ENCODE results near the gene ZNF320.
"Not testable (repeated sequence)": the region's sequence is repeated elsewhere in the genome, so short reads cannot be mapped to it uniquely, and the experiment has no call there.

ZNF320 gene
- 22.5 to 27.4 reads per million in 2 experiments for total RNA-seq

DNA sequence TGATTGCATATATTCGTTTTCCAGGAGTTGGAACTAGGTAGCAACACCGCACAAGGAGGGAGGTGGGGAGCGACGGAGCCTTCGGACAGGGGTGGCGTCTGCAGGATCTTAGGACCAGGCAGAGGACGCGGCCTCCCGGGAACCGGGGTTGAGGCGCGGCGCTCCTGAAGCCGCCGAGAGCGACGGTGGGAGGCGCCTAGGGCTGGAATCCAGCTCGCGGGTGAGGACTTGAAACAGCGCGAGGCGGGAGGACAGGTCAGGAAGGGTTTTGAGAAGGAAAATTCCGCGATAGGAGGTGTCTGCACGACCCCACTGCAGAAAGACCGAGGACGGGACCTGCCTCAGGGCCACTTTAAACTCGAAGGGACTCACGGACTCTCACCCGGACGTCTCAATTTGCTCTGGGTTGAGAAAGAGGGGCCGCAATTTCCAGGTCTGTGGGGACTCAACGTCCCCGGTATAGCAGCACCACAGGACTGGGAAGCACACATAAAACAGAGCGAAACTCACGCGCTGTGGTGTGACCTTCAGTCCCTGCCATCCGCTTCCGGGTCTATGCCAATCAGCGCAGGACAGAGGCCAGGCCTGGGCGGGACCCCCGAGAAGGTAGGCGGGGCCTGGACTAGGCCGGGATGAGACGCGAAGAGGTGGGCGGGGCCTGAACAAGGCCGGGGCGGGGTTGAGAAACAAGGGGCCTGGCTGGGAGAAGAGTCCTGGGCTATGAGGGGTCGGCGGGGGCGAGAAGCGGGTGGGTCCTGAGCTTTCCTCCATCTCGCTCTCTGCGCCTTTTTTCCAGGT lies at the start of gene ZNF320:
TSS of gene ZNF320 (minus strand) at position 498 of the 798 bp plus-strand sequence. CDS start 7,380 bp downstream, outside the sequence.
- peak; percentile 88 for DNase-seq (ENCODE audit: low read depth)

DNA sequence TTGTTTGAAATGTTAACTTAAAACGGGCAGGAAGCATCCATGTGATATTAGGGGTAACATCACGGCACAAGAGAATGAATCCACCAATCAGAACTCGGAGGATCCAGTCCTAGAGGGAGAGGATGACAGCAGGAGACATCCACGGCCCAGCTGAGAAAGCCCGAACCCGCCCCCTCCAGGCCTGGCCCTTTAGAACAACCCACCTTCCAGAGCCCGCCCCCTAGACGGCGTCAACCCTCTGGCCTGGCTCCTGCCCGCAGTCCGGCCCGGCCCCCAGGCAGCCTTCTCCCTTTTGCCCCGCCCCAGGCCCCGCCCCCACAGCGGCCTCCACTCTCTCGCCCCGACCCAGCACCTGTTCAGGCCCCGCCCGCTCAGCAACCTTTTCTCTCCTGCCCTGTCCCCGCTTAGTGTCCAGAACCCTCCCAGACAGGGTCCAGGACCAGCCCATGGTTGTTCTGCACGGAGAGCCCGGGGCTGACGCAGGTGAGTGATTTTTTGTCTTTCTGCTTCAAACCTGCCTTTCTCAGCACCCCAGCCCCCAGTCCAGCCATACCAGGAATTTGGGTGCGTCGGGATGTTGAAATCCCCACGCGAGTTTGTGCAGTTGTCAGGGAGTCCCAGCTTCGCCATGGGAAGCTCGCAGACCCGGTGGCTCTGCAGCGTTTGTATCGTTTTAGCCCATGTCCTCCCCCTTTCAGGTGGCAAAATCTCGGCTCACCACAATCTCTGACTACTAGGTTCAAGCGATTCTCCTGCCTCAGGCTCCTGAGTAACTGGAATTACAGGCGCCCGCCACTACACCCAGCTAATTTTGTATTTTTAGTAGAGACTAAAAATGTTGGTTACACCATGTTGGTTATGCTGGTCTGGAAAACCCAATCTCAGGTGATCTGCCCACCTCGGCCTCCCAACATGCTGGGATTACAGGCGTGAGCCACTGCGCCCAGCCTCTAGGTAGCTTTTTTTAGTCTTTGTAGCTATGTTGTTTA lies 49.2 kb upstream of the ZNF320 start:
- no peak for DNase-seq (ENCODE audit: low read depth)

DNA sequence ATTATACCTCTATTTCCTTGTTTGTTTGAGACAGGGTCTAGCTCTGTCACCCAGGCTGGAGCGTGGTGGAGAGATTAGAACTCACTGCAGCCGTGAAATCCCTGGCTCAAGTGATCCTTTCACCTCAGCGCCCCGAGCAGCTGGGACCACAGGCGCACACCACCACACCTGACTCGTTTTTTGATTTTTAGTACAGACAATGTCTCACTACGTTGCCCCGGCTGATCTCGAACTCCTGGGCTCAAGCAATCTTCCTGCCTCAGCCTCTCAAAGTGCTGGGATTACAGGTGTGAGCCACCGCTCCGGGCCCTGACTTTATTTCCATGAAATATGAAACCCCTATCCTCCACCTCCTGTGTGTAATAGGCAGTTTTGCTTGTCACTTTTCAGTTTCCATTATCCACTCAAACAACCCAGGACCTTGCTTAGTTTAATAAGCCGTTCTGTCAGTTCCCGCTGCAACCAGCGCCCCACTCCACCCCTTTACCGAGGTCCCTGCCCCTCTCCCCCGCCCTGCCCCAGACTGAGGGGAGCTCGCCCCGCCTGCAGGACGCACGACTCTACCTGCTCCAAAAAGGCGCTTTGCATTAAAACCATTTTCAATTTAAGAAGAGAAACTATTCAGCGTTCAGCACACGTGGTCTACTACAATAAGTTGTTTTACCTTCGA lies 48.4 kb upstream of the ZNF320 start:
- no peak for DNase-seq (ENCODE audit: low read depth)

DNA sequence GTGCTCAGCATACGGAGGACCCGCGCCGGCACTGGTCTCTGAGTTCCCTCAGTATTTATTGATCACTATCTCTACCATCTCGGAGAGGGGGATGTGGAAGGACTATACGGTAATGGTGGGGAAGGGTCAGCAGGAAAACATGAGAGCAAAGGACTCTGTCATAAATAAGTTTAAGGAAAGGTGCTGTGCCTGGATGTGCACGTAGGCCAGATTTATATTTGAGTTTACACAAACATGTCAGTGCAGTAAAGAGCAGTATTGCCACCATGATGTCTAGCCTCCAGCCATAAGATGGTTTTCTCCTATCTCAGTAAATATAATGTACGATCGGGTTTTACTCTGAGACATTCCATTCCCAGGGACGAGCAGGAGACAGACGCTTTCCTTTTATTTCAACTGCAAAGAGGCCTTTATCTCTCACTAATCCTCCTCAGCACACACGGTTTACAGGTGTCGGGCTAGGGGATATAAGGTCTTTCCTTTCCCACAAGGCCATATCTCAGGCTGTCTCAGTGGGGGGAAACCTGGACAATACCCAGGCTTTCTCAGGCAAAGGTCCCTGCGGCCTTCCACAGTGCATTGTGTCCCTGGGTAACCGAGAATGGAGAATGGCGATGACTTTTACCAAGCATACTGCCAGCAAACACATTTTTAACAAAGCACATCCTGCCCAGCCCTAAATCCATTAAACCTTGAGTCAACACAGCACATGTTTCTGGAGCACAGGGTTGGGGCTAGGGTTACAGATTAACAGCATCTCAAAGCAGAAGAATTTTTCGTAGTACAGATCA lies 47.5 kb upstream of the ZNF320 start:
- DNase-seq (ENCODE audit: low read depth): not testable (repeated sequence)

DNA sequence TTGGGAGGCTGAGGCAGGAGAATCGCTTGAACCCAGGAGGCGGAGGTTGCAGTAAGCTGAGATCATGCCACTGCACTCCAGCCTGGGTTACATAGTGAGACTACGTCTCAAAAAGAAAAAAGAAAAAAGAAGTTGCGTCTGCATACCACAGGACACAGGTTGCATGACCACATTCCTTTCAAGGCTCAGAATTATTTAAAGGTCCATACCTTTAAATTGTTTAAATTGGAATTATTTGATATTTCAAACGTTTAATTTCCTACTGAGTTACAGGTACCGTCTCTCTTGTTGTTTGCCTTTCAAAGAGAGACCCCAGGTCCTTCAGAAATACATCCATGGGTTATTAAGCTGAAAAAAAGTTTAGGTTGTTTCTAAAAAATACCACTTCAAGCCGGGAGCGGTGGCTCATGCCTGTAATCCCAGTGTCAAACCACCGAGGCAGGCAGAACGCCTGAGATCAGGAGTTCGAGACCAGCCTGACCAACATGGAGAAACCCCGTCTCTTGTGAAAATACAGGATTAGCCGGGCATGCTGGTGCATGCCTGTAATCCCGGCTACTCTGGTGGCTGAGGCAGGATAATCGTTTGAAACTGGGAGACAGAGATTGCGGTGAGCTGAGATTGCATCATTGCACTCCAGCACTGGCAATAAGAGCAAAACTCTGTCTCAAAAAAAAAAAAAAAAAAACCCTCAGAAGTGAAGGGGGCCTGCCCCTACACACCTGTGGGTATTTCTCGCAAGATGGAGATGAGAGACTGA lies 46.6 kb upstream of the ZNF320 start:
- no peak for DNase-seq (ENCODE audit: low read depth)

DNA sequence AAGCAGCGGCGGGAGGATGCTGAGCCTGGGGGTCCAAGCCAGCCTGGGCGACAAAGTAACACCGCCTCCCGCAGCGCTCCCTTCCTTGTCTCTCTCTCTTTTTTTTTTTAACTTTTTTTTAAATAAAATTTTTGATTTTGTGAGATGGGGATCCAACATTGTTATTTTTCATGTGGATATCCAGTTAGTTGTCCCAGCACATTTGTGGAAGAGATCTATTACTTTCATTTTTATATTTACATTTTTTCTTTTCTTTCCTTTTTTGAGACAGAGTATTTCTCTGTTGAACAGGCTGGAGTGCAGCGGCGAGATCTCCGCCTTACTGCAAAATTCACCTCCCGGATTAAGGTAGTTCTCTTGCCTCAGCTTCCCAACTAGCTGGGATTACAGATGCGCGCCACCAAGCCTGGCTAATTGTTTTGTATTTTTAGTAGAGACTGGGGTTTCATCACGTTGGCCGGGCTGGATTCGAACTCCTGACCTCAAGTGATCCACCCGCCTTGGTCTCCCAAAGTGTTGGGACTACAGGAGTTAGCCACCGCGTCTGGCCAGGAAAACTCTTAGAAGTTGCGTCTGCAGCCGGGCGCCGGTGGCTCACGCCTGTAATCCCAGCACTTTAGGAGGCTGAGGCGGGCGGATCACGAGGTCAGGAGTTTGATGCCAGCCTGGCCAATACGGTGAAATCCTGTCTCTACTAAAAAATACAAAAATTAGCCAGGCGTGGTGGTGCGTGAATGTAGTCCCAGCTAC lies 45.9 kb upstream of the ZNF320 start:
- DNase-seq (ENCODE audit: low read depth): no peak

DNA sequence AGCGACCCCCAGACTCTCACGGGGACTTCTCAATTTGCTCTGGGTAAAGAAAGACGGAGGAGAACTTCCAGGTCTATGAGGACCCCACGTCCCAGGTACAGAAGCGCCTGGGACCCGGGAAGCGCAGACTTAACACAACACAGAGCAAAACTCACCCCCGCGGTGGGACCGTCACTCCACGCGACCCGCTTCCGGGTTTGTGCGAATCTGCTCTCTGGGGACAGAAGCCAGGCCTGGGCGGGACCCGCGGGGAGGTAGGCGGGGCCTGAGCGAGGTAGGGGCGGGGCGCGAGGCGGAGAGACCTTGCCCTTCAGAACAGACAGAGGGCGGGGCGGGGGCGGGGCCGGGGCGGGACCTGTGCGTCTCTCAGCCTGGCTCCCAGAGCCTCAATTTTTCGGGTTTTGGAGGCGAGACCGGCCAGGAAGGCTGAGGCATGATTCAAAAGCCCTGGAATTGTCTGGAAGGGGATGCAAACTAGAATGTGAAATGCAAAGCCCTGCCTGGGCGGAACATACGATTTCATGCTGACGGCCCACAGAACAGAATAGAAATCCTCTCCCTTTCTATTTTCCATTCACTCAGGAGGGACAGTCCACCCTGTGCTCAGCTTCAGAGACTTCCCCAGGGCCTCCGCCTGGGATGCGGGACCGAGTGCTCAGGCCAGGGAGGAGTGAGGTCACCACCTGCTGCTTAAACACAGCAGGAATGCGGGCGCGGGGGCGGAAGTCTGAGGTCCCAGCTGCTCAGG lies 45.1 kb upstream of the ZNF320 start:
- peak; percentile 94 for DNase-seq (ENCODE audit: low read depth)

DNA sequence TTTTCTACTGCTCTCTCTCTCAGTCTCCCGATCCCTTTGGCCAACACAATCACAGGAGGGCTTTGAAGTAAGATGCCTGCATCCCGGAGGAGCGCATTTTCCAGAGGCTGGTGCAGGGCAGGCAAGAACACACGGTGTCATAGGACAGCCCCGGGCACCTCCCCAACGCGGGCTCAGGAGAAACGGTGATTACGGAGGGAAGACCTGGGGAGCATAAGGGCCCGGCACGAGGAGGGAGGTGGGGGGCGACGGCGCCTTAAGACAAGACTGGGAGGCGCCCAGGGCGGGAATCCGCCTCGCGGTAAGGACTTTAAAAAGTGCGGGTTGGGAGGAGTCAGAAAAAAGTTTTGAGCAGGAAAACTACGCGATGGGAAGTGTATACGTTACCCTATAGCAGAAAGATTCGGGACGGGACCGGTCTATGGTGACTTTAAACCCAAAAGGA lies 44.5 kb upstream of the ZNF320 start:
- no peak for DNase-seq (ENCODE audit: low read depth)

DNA sequence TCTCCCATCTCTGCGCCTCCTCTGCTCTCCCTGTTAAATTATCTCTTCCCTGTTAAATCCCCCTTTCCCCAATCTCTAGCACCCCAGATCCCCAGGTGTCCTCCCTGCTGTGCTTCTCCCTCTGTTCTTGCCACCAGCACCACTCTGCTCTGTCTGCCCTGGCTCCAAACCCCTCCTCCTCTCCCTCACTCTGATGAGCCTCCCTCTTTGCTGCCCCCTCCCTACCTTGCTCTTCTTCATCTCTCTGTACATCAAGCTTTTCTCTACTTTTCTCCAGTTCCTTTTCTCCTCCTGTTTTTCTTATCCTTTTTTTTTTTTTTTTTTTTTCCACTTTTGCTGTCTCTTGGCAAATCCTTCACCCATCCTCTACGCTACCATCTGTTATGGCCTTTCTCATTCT lies 44.1 kb upstream of the ZNF320 start:
- DNase-seq (ENCODE audit: low read depth): not testable (repeated sequence)

DNA sequence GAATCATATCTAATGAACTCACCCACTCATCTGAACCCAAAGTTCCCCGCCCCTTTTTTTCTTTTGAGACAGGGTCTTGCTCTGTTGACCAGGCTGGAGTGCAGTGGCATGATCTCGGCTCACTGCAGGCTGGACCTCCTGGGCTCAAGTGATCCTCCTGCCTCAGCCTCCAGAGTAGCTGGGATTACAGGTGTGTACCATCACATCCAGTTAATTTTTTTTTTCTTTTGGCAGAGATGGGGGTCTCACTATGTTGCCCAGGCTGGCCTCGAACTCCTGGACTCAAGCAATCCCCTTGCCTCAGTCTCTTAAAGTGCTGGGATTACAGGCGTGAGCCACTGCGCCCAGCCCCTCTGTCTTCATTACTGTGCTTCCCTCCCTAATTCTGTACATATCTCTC lies 43.5 kb upstream of the ZNF320 start:
- DNase-seq (ENCODE audit: low read depth): not testable (repeated sequence)

DNA sequence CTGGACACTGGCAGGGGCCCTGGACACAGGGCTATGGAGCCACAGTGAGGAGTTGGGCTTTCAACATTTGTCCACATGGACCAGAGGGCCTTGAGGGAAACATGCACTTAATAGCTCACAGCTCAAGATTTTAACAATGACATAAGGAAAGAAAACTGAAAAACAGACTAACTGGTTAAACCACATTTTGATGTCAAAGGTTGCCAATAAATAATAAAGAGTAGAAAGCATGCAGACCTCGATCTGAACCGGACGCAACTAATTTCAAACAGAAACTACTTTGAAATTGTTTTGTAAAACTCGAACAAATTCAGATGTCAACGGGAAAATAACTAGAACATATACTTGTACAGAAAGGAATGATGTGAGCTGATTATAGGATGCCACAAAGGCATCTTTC lies 41.3 kb upstream of the ZNF320 start:
- DNase-seq (ENCODE audit: low read depth): no peak

DNA sequence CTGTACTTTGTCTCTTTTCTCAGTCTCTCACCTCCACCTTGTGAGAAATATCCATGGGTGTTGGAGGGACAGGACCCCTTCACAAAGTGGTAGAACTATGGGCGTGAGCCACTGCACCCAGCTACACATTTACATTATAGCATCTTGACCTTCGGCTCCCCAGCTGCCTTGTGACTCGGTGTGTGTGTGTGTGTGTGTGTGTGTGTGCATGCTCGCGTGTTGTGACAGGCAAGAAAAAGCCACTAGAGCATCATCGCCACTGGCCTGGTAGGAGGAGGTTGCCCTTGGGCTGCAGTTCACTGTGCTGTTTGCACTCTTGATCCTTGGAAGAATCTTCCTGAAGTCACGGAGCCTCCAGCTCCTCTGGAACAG lies 39.5 kb upstream of the ZNF320 start:
- DNase-seq (ENCODE audit: low read depth): no peak

DNA sequence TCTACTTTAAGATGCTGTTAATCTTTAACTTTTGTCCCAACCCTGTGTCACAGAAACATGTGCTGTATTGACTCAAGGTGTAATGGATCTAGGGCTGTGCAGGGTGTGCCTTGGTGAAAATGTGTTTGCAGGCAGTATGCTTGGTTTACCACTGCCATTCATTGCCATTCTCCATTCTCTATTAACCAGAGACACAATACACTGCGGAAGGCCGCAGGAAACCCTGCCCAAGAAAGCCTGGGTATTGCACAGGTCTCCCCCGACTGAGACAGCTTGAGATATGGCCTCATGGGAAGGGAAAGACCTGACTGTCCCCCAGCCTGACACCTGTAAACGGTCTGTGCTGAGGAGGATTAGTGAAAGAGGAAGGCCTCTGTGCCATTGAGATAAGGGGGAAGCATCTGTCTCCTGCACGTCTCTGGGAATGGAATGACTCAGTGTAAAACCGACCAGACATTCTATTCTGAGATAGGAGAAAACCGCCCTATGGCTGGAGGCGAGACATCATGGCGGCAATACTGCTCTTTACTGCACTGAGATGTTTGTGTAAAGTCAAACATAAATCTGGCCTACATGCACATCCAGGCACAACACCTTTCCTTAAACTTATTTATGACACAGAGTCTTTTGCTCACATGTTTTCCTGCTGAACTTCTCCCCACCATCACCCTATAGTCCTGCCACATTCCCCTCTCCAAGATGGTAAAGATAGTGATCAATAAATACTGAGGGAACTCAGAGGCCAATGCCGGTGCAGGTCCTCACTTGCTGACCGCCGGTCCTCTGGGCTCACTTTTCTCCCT lies 38.9 kb upstream of the ZNF320 start:
- no peak for DNase-seq (ENCODE audit: low read depth)

DNA sequence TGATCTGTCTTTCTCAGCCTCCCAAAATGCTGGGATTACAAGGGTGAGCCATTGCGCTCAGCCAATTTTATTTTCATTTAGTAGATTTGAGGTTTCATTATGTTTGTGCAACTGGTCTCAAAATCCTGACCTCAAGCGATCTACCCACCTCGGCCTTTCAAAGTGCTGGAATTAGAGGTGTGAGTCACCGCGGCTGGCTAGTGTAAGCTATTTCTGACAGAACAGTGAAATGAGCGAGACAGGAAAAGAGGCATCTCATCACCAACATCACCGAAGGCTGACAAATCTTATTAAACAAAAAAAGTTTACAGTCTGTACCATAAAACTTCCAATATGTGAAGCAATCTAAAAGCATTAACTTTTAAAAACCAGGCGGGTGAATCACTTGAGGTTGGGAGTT lies 38.0 kb upstream of the ZNF320 start:
- no peak for DNase-seq (ENCODE audit: low read depth)

DNA sequence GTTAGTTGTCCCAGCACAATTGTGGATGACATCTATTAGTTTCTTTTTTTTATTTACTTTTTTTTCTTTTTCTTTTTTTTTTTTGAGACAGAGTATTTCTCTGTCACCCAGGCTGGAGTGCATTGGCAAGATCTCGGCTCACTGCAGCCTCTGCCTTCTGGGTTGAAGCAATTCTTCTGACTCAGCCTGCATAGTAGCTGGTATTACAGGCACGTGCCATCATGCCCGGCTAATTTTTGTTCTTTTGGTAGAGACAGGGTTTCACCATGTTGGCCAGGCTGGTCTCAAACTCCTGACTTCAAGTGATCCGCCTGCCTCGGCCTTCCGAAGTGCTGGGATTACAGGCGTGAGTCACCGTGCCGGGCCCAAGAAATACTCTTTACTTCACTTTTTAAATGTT lies 27.2 kb upstream of the ZNF320 start:
- DNase-seq (ENCODE audit: low read depth): not testable (repeated sequence)

DNA sequence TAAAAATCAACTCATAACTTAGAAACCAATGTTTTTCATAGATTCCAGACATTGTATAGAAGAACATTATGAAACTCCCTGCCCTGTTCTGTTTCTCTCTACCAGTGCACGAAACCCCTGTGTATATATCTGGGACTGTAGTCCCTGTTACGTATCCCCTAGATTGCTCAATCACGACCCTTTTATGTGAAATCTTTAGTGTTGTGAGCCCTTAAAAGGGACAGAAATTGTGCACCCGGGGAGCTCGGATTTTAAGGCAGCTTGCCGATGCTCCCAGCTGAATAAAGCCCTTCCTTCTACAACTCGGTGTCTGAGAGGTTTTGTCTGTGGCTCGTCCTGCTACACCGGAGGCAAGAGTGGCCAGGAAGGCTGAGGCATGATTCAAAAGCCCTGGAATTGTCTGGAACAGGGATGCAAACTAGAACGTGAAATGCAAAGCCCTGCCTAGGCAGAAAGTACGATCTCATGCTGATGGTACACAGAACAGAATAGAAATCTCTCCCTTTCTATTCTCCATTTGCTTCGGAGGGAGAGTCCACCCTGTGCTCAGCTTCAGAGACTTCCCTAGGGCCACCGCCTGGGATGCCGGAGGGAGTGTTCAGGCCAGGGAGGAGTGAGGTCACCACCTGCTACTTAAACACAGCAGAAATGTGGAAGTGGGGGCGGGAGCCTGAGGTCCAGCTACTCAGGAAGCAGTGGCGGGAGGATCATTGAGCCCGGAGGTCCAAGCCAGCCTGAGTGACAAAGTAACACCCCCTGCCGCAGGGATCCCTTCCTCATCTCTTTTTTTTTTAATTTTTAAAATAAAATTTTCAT lies 26.6 kb upstream of the ZNF320 start:
- DNase-seq (ENCODE audit: low read depth): no peak
